IMR-90 (cell line): Measurements from ENCODE around the gene TEX11. TPM values are rescaled to one million over a fixed set of nuclear protein-coding genes. Genes with fewer than 3 reads are reported as not detected.

Experiments
- ATAC-seq: fragments of 200-7000 bp; cut with Tn5 transposase; 2 replicates; pipeline ENCODE4 v1.9.1; 2020; ENCODE audit warnings: low read depth, mild to moderate bottlenecking, moderate library complexity
- BruUV-seq: library from RNA; stranded (reverse); fragments of 400-500 nt; replicated peaks from 2 replicates; lab custom pipeline; 2021; lab: Mats Ljungman, UMichigan
- CTCF ChIA-PET: fragments of 300-600 bp; formaldehyde crosslinking; extraction: SDS; loops from one replicate; lab custom pipeline; 2021; ENCODE audit warnings: antibody characterized with exemption; lab: Yijun Ruan, JAX
- POLR2A ChIA-PET: fragments of 300-600 bp; sonication (Branson Sonifier 250); formaldehyde crosslinking; loops from one replicate; lab custom pipeline; 2022; ENCODE audit warnings: antibody characterized with exemption; ENCODE audit not compliant: unreplicated experiment; lab: Charles Lee
- DNase-seq: peaks from one replicate; pipeline ENCODE4 v3.0.0; 2013
- H2AFZ ChIP-seq: replicated peaks from 2 replicates; pipeline ENCODE3; 2013; ENCODE audit warnings: low read length, mild to moderate bottlenecking; ENCODE audit not compliant: poor library complexity
- H2AK5ac ChIP-seq: 2 replicates; pipeline ENCODE4 v1.6.1; 2013; ENCODE audit warnings: low read depth, low read length, inconsistent platforms
- H2AK9ac ChIP-seq: replicated peaks from 2 replicates; pipeline ENCODE3; 2013; ENCODE audit warnings: mild to moderate bottlenecking, low read depth, low read length, moderate library complexity; ENCODE audit not compliant: poor library complexity
- H2BK120ac ChIP-seq: 2 replicates; pipeline ENCODE4 v1.6.1; 2013; ENCODE audit warnings: low read depth, low read length, inconsistent platforms
- H2BK15ac ChIP-seq: 3 replicates; pipeline ENCODE4 v1.6.1; 2013; ENCODE audit warnings: low read depth, low read length, inconsistent platforms
- H2BK20ac ChIP-seq: 2 replicates; pipeline ENCODE4 v1.6.1; 2013; ENCODE audit warnings: low read depth, mild to moderate bottlenecking, inconsistent platforms, low read length, moderate library complexity
- H2BK5ac ChIP-seq: 2 replicates; pipeline ENCODE4 v1.6.1; 2013; ENCODE audit warnings: mild to moderate bottlenecking, low read depth, low read length, inconsistent platforms; ENCODE audit not compliant: poor library complexity, severe bottlenecking
- H3K14ac ChIP-seq: replicated peaks from 2 replicates; pipeline ENCODE4 v1.6.1; 2013; ENCODE audit warnings: low read depth, low read length, inconsistent platforms
- H3K18ac ChIP-seq: 2 replicates; pipeline ENCODE4 v1.6.1; 2013; ENCODE audit warnings: low read depth, low read length, control low read depth
- H3K23ac ChIP-seq: 2 replicates; pipeline ENCODE4 v1.6.1; 2013; ENCODE audit warnings: low read depth, low read length, inconsistent platforms
- H3K27ac ChIP-seq: 2 replicates; pipeline ENCODE4 v1.5.1; 2013; ENCODE audit warnings: mild to moderate bottlenecking, control low read depth, low read length; ENCODE audit not compliant: insufficient read depth
- H3K27me3 ChIP-seq: 2 replicates; pipeline ENCODE4 v1.6.1; 2013; ENCODE audit warnings: low read length; ENCODE audit not compliant: control insufficient read depth, insufficient read depth
- H3K36me3 ChIP-seq: 2 replicates; pipeline ENCODE4 v1.6.1; 2013; ENCODE audit warnings: low read length, mixed read lengths; ENCODE audit not compliant: control insufficient read depth, insufficient read depth
- H3K4ac ChIP-seq: 2 replicates; pipeline ENCODE4 v1.6.1; 2013; ENCODE audit warnings: low read depth, low read length, inconsistent platforms
- H3K4me1 ChIP-seq: 2 replicates; pipeline ENCODE4 v1.6.1; 2013; ENCODE audit warnings: low read length, mixed read lengths; ENCODE audit not compliant: control insufficient read depth, insufficient read depth
- H3K4me2 ChIP-seq: 2 replicates; pipeline ENCODE4 v1.6.1; 2013; ENCODE audit warnings: low read depth, mild to moderate bottlenecking, control low read depth, low read length, moderate library complexity
- H3K4me3 ChIP-seq: 2 replicates; pipeline ENCODE4 v1.5.1; 2013; ENCODE audit warnings: low read depth, mild to moderate bottlenecking, control low read depth, low read length, moderate library complexity; ENCODE audit not compliant: insufficient read depth
- H3K56ac ChIP-seq: 2 replicates; pipeline ENCODE4 v1.6.1; 2013; ENCODE audit warnings: low read length, inconsistent platforms; ENCODE audit not compliant: insufficient read depth; ENCODE audit errors: extremely low read depth
- H3K79me1 ChIP-seq, 2 experiments: 2 replicates each; pipeline ENCODE4 v1.6.1; 2013; ENCODE audit warnings: low read length in 2 of 2, inconsistent platforms in 1 of 2, low read depth in 1 of 2
- H3K9ac ChIP-seq: 2 replicates; pipeline ENCODE4 v1.6.1; 2013; ENCODE audit warnings: low read depth, low read length, control low read depth
- H3K9me1 ChIP-seq: 2 replicates; pipeline ENCODE4 v1.6.1; 2013; ENCODE audit warnings: low read length, inconsistent platforms; ENCODE audit not compliant: insufficient read depth
- H3K9me3 ChIP-seq: 2 replicates; pipeline ENCODE4 v1.6.1; 2013; ENCODE audit warnings: low read length; ENCODE audit not compliant: control insufficient read depth, insufficient read depth
- H4K20me1 ChIP-seq: 2 replicates; pipeline ENCODE4 v1.6.1; 2013; ENCODE audit warnings: low read length, inconsistent platforms; ENCODE audit not compliant: insufficient read depth
- H4K5ac ChIP-seq: 2 replicates; pipeline ENCODE4 v1.6.1; 2013; ENCODE audit warnings: mild to moderate bottlenecking, low read depth, low read length, control low read depth
- H4K8ac ChIP-seq, 2 experiments: 2 replicates each; pipeline ENCODE4 v1.6.1; 2013; ENCODE audit warnings: low read depth in 2 of 2, low read length in 2 of 2, control low read depth in 1 of 2, inconsistent platforms in 1 of 2
- H4K91ac ChIP-seq: 2 replicates; pipeline ENCODE4 v1.6.1; 2013; ENCODE audit warnings: low read depth, low read length, inconsistent platforms; ENCODE audit not compliant: insufficient read depth
- BHLHE40 ChIP-seq: fragments of 150-350 bp; IDR thresholded peaks from 2 replicates; pipeline ENCODE4 v1.6.1; 2016; ENCODE audit warnings: mild to moderate bottlenecking, low read depth, low read length
- CEBPB ChIP-seq: IDR thresholded peaks from 2 replicates; pipeline ENCODE4 v1.6.1; 2012; ENCODE audit warnings: low read depth, low read length, improper control_type of control experiment
- CHD1 ChIP-seq: IDR thresholded peaks from 2 replicates; pipeline ENCODE4 v1.6.1; 2012; ENCODE audit warnings: low read depth, low read length, improper control_type of control experiment
- CTCF ChIP-seq: conservative IDR thresholded peaks from 2 replicates; pipeline ENCODE4 v1.5.1; 2012; ENCODE audit warnings: mild to moderate bottlenecking, low read depth, low read length, improper control_type of control experiment
- ELK1 ChIP-seq: fragments of 150-350 bp; IDR thresholded peaks from 2 replicates; pipeline ENCODE4 v1.6.1; 2016; ENCODE audit warnings: low read depth, mild to moderate bottlenecking, low read length, moderate library complexity, borderline replicate concordance
- MAFK ChIP-seq: IDR thresholded peaks from 2 replicates; pipeline ENCODE4 v1.6.1; 2012; ENCODE audit warnings: low read depth, low read length, improper control_type of control experiment
- MAZ ChIP-seq: IDR thresholded peaks from 2 replicates; pipeline ENCODE4 v1.6.1; 2012; ENCODE audit warnings: low read depth, mild to moderate bottlenecking, low read length, improper control_type of control experiment, moderate library complexity, borderline replicate concordance
- MXI1 ChIP-seq: IDR thresholded peaks from 2 replicates; pipeline ENCODE4 v1.6.1; 2012; ENCODE audit warnings: low read depth, mild to moderate bottlenecking, low read length, moderate library complexity, borderline replicate concordance
- RFX5 ChIP-seq: IDR thresholded peaks from 2 replicates; pipeline ENCODE4 v1.8.0; 2012; ENCODE audit warnings: low read depth, mild to moderate bottlenecking, low read length, moderate library complexity
- SMC3 ChIP-seq: fragments of 150-350 bp; IDR thresholded peaks from 2 replicates; pipeline ENCODE4 v1.6.1; 2016; ENCODE audit warnings: low read depth, mild to moderate bottlenecking, antibody characterized with exemption, low read length, moderate library complexity
- USF2 ChIP-seq: fragments of 150-350 bp; IDR thresholded peaks from 2 replicates; pipeline ENCODE4 v1.6.1; 2017; ENCODE audit warnings: mild to moderate bottlenecking, antibody characterized with exemption, low read length, low read depth
- WGBS, 2 experiments: methylation state at CpG; one replicate each; pipeline versions ENCODE4 v1.1.5 to v1.1.7; 2013; ENCODE audit warnings: missing lambda C conversion rate in 2 of 2; ENCODE audit not compliant: insufficient read length in 1 of 2; ENCODE audit errors: extremely low coverage in 2 of 2; 5-methylcytosine and 5-hydroxymethylcytosine counted together
- dilution Hi-C: fragments of 300-500 bp; cut with HindIII; formaldehyde crosslinking; loops from one replicate; pipeline ENCODE4 v1.14.3; 2018; ENCODE audit warnings: low sequenced_read_pairs; ENCODE audit not compliant: unreplicated experiment
- in situ Hi-C: fragments of 300-500 bp; cut with MboI; formaldehyde crosslinking; loops from 3 replicates; pipeline ENCODE4 v1.14.3; 2019; ENCODE audit warnings: low sequenced_read_pairs, inconsistent platforms, mixed read lengths
- intact Hi-C: fragments of 100-400 bp; cut with micrococcal nuclease; formaldehyde crosslinking; loops from 2 replicates; pipeline ENCODE4 v1.10.0; 2022
- polyA plus RNA-seq, 3 experiments: library from polyadenylated mRNA; depleted of rRNA; stranded (reverse); fragments of >200 nt; gene quantifications; 2 replicates each; pipeline ENCODE4 v1.2.3, GENCODE V29; 2012; ENCODE audit warnings: low replicate concordance in 1 of 3
- total RNA-seq: library from RNA; depleted of rRNA; stranded (reverse); fragments of >200 nt; gene quantifications from 2 replicates; pipeline ENCODE4 v1.2.3, GENCODE V29; 2012

Gene TEX11
- total and polyA plus RNA-seq, 2 of the 4 experiments (the other 2 are of a cell fraction), result not detected

- ATAC-seq, result no peak
- Histone ChIP-seq H2BK15ac (no peak overlapping the region), H3K27me3 (peaks cover 4% of the 10 kb centered on the region; the same call in 1 of the 2 replicates), H3K4me3 (no peak overlapping the region), H3K4ac (no peak overlapping the region), H2AFZ (no peak overlapping the region), H2BK20ac (no peak overlapping the region), H2BK120ac (no peak overlapping the region), H3K9ac (no peak overlapping the region), H3K9me3 (no peaks in the 10 kb centered on the region), H2AK5ac (no peak overlapping the region), H3K9me1 (no peaks in the 10 kb centered on the region), H4K91ac (no peak overlapping the region), H2BK5ac (no peak overlapping the region), H4K20me1 (no peaks in the 10 kb centered on the region), H3K14ac (no peak overlapping the region), H4K5ac (no peak overlapping the region), H3K79me1 (no peaks in the 10 kb centered on the region), H3K18ac (no peak overlapping the region), H3K36me3 (no peaks in the 10 kb centered on the region), H3K27ac (no peak overlapping the region), H2AK9ac (no peak overlapping the region), H3K23ac (no peak overlapping the region), H4K8ac (no peak overlapping the region), H3K56ac (no peak overlapping the region), H3K4me2 (no peak overlapping the region), H3K4me1 (no peaks in the 10 kb centered on the region)
- ChIA-PET POLR2A (no interaction called here), CTCF (no interaction called here)
- no peak for TF ChIP-seq CHD1
- TF ChIP-seq SMC3, result no peak
- TF ChIP-seq ELK1, result no peak
- TF ChIP-seq MAFK, result no peak
- no peak for TF ChIP-seq MAZ
- no peak for TF ChIP-seq MXI1
- no peak for TF ChIP-seq USF2
- TF ChIP-seq RFX5, result no peak
- no peak for TF ChIP-seq CEBPB
- TF ChIP-seq BHLHE40, result no peak
- no peak for TF ChIP-seq CTCF
- intact Hi-C loops (no loop called here), dilution Hi-C loops (no loop called here), in situ Hi-C loops (no loop called here)
- no TSS peak for BruUV-seq
- no CpG with 5 or more reads among the region's 1 CpG for WGBS, 2 experiments
- DNase-seq, result no peak
These were observed 286.8 kb downstream of the TEX11 start for GRCh38 chrX:70621743-70622142.
